GM12878 (cell line): ENCODE data around the gene NOS2. TPM values are rescaled to one million over a fixed set of nuclear protein-coding genes. Genes with fewer than 3 reads are reported as not detected.
"Not testable (repeated sequence)": the region's sequence is repeated elsewhere in the genome, so short reads cannot be mapped to it uniquely, and the experiment has no call there.

Experiments
- ATAC-seq: fragments of 200-7000 bp; cut with Tn5 transposase; 3 replicates; pipeline ENCODE4 v1.9.1; 2020; ENCODE audit warnings: mild to moderate bottlenecking, moderate library complexity
- BruUV-seq: library from RNA; stranded (reverse); fragments of 400-500 nt; replicated peaks from 2 replicates; lab custom pipeline; 2021; lab: Mats Ljungman, UMichigan
- CTCF ChIA-PET: fragments of 300-600 bp; sonication (Branson Sonifier 250); formaldehyde crosslinking; extraction: SDS; loops from one replicate; lab custom pipeline; 2021; ENCODE audit warnings: inconsistent platforms; lab: Yijun Ruan, JAX
- POLR2A ChIA-PET: fragments of 350-600 bp; formaldehyde crosslinking; extraction: SDS; loops from one replicate; lab custom pipeline; 2021; ENCODE audit warnings: inconsistent platforms; lab: Charles Lee
- RAD21 ChIA-PET: fragments of 300-600 bp; sonication (Branson Sonifier 250); formaldehyde crosslinking; loops from one replicate; lab custom pipeline; 2023; ENCODE audit warnings: antibody characterized with exemption; ENCODE audit not compliant: unreplicated experiment; lab: Charles Lee
- SMC1A ChIA-PET: fragments of 300-600 bp; sonication (Branson Sonifier 250); formaldehyde crosslinking; loops from one replicate; lab custom pipeline; 2023; ENCODE audit not compliant: unreplicated experiment, uncharacterized antibody; lab: Charles Lee
- DNase-seq: peaks from one replicate; pipeline ENCODE4 v3.0.0-alpha.2; 2011; ENCODE audit warnings: low read depth, low spot score
- FAIRE-seq: peaks from 3 replicates; lab custom pipeline; 2011; peaks lifted over from hg19 to GRCh38; lab: Jason Lieb, UNC
- H2AFZ ChIP-seq: 2 replicates; pipeline ENCODE4 v1.6.0; 2011; ENCODE audit warnings: low read depth, low read length, control low read depth; ENCODE audit not compliant: control insufficient read depth
- H3K27ac ChIP-seq: 2 replicates; pipeline ENCODE4 v1.5.1; 2011; ENCODE audit warnings: control low read depth; ENCODE audit not compliant: control insufficient read depth, insufficient read depth
- H3K27me3 ChIP-seq, 2 experiments: replicated peaks in 1 of 2; 2 replicates each; pipeline versions ENCODE4 v1.6.0 to v1.6.1; 2011; ENCODE audit warnings: low read length in 1 of 2; ENCODE audit not compliant: control insufficient read depth in 2 of 2, insufficient read depth in 2 of 2
- H3K36me3 ChIP-seq, 2 experiments: 2 replicates each; pipeline ENCODE4 v1.5.1; 2011; ENCODE audit warnings: low read length in 1 of 2; ENCODE audit not compliant: control insufficient read depth in 2 of 2, insufficient read depth in 2 of 2
- H3K4me1 ChIP-seq: 2 replicates; pipeline ENCODE4 v1.6.1; 2011; ENCODE audit warnings: mild to moderate bottlenecking, low read length, moderate library complexity, mixed read lengths; ENCODE audit not compliant: control insufficient read depth, insufficient read depth
- H3K4me2 ChIP-seq: 2 replicates; pipeline ENCODE4 v1.6.0; 2011; ENCODE audit warnings: control low read depth; ENCODE audit not compliant: control insufficient read depth, insufficient read depth
- H3K4me3 ChIP-seq: fragments of 200-600 bp; sonication (generic); 2 replicates; pipeline ENCODE4 v1.5.1; 2016
- H3K79me2 ChIP-seq: 2 replicates; pipeline ENCODE4 v1.6.0; 2011; ENCODE audit warnings: low read length; ENCODE audit not compliant: control insufficient read depth, insufficient read depth
- H3K9ac ChIP-seq: 2 replicates; pipeline ENCODE4 v1.8.0; 2011; ENCODE audit warnings: low read length, control low read depth, mixed read lengths; ENCODE audit not compliant: control insufficient read depth, insufficient read depth
- H3K9me3 ChIP-seq: replicated peaks from 3 replicates; pipeline ENCODE4 v1.5.1; 2011; ENCODE audit warnings: mild to moderate bottlenecking, low read length; ENCODE audit not compliant: control insufficient read depth, insufficient read depth
- H4K20me1 ChIP-seq: 2 replicates; pipeline ENCODE4 v1.6.0; 2011; ENCODE audit not compliant: control insufficient read depth, insufficient read depth
- ATF7 ChIP-seq: fragments of 450-650 bp; IDR thresholded peaks from 2 replicates; pipeline ENCODE4 v1.6.1; 2016; ENCODE audit warnings: low read depth, mild to moderate bottlenecking
- ZNF24 ChIP-seq: fragments of 450-650 bp; IDR thresholded peaks from 2 replicates; pipeline ENCODE4 v1.6.1; 2017; ENCODE audit warnings: antibody characterized with exemption, mild to moderate bottlenecking
- WGBS: methylation state at CpG from one replicate; pipeline ENCODE4 v1.1.6; 2016; ENCODE audit warnings: low lambda C conversion rate; ENCODE audit not compliant: insufficient replicate concordance, insufficient coverage; ENCODE audit errors: missing lambda C conversion rate; 5-methylcytosine and 5-hydroxymethylcytosine counted together
- in situ Hi-C: fragments of 300-500 bp; cut with MboI; formaldehyde crosslinking; loops from 9 replicates; pipeline ENCODE4 v1.14.3; 2018; ENCODE audit warnings: mixed read lengths
- intact Hi-C: fragments of 100-400 bp; cut with micrococcal nuclease; formaldehyde crosslinking; loops from one replicate; pipeline ENCODE4 v1.14.2; 2022; ENCODE audit not compliant: unreplicated experiment
- polyA plus RNA-seq, 11 experiments: library from polyadenylated mRNA; depleted of rRNA in 4 of 11; unstranded in 6 of 11; stranded (reverse) in 5 of 11; fragments of >200 nt; fragmentation: Nextera tagmentation in 4 of 11; fragmentation: Illumina TruSeq in 1 of 11; extraction: Ambion mirVana in 4 of 11; extraction: Trizol in 1 of 11; gene quantifications; 1 replicate in 1 of 11; 2 replicates in 10 of 11; pipeline versions ENCODE4 v1.2.1 to v1.2.3, GENCODE V29; 2011 to 2016; ENCODE audit warnings: inconsistent platforms in 2 of 11, missing spikeins in 2 of 11, low read depth in 1 of 11
- total RNA-seq, 4 experiments: library from RNA; depleted of rRNA in 3 of 4; stranded (reverse); fragments of >200 nt in 3 of 4; fragmentation: Illumina TruSeq in 1 of 4; extraction: Trizol in 1 of 4; gene quantifications; 2 replicates each; pipeline versions ENCODE4 v1.2.1 to v1.2.3, GENCODE V29; 2013 to 2021
- TF ChIP-seq, protein P1 (sequence below): IDR thresholded peaks from 2 replicates; pipeline ENCODE4 v1.6.1; 2012; ENCODE audit warnings: mild to moderate bottlenecking, low read depth, low read length

NOS2 gene
- total and polyA plus RNA-seq, 10 of the 15 experiments (the other 5 are each of a cell fraction or from before 2014, with no cell fraction given): 0.01 to 0.05 (median 0.01) TPM; not detected in 7

- no peak overlapping the region for H3K4me3 ChIP-seq
- ChIA-PET SMC1A (interaction anchor here (1.4 kb wide), 1 partner anchor 118 kb away, joined by 7 read pairs; no protein-coding TSS in a partner anchor), CTCF (interaction anchor here (1.2 to 8.3 kb wide), 3 partner anchors 118 to 489 kb away, joined by 3 to 179 read pairs (median 14); no protein-coding TSS in a partner anchor), RAD21 (interaction anchor here (0.6 to 1.6 kb wide), 2 partner anchors 42 to 118 kb away, joined by 3 to 4 read pairs; no protein-coding TSS in a partner anchor), POLR2A (no interaction called here)
- 39% methylated on average over 10 of the region's 12 CpGs for WGBS
- H4K20me1 ChIP-seq: no peaks in the 10 kb centered on the region
- H3K4me2 ChIP-seq: no peak overlapping the region
- no peak overlapping the region for H3K9ac ChIP-seq
- no peak overlapping the region for H3K27ac ChIP-seq
- no peaks in the 10 kb centered on the region; a peak in 1 of 4 replicates for H3K27me3 ChIP-seq
- no peak for DNase-seq
- H3K9me3 ChIP-seq: no peaks in the 10 kb centered on the region
- intact Hi-C loops (no loop called here), in situ Hi-C loops (loop anchor here (5.0 kb wide), 1 partner anchor 120 kb away; no protein-coding TSS in a partner anchor)
- H3K79me2 ChIP-seq: no peaks in the 10 kb centered on the region
- no peak overlapping the region for H2AFZ ChIP-seq
- no peak for FAIRE-seq
- TF ChIP-seq ATF7: no peak
- TF ChIP-seq ZNF24: 0 out of 2 replicates have a peak, but pooled peaks have one; percentile 39
- TF ChIP-seq, protein P1, sequence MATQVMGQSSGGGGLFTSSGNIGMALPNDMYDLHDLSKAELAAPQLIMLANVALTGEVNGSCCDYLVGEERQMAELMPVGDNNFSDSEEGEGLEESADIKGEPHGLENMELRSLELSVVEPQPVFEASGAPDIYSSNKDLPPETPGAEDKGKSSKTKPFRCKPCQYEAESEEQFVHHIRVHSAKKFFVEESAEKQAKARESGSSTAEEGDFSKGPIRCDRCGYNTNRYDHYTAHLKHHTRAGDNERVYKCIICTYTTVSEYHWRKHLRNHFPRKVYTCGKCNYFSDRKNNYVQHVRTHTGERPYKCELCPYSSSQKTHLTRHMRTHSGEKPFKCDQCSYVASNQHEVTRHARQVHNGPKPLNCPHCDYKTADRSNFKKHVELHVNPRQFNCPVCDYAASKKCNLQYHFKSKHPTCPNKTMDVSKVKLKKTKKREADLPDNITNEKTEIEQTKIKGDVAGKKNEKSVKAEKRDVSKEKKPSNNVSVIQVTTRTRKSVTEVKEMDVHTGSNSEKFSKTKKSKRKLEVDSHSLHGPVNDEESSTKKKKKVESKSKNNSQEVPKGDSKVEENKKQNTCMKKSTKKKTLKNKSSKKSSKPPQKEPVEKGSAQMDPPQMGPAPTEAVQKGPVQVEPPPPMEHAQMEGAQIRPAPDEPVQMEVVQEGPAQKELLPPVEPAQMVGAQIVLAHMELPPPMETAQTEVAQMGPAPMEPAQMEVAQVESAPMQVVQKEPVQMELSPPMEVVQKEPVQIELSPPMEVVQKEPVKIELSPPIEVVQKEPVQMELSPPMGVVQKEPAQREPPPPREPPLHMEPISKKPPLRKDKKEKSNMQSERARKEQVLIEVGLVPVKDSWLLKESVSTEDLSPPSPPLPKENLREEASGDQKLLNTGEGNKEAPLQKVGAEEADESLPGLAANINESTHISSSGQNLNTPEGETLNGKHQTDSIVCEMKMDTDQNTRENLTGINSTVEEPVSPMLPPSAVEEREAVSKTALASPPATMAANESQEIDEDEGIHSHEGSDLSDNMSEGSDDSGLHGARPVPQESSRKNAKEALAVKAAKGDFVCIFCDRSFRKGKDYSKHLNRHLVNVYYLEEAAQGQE: peak; percentile 89
- BruUV-seq: no TSS peak
- no peaks in the 10 kb centered on the region for H3K36me3 ChIP-seq
- no peak for ATAC-seq
- H3K4me1 ChIP-seq: no peaks in the 10 kb centered on the region
These were observed 37.6 kb downstream of the NOS2 start for GRCh38 chr17:27762527-27763305.

DNA sequence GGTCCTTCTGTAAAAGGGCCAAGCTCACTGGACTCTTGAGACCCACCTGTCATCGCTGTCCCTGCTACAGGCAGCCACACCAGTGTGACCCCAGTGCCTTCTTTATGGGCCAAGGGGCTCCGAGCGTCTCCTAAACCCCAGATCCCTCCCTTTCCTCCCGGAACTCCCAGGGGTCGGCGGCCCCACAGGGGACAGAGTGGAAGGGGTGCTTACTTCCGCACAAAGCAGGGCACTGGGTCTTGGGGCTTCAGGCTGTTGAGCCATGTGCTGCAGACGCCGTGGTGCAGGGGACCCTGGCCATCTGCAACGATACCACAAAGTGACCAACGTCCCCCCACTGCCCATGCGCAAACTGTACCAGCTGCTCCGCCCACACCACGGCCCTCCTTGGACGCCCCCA, 39.4 kb downstream of the NOS2 start:
- H3K9me3 ChIP-seq, H3K4me2 ChIP-seq, FAIRE-seq, H3K27me3 ChIP-seq, POLR2A ChIA-PET, H3K4me1 ChIP-seq, DNase-seq, H2AFZ ChIP-seq, H3K36me3 ChIP-seq, H3K79me2 ChIP-seq, ATAC-seq, H3K27ac ChIP-seq, H4K20me1 ChIP-seq, H3K9ac ChIP-seq, BruUV-seq, H3K4me3 ChIP-seq: not testable (repeated sequence)
- CTCF ChIA-PET: interaction anchor here (1.1 to 8.3 kb wide), 7 partner anchors 13 to 491 kb away, joined by 3 to 179 read pairs (median 14); no protein-coding TSS in a partner anchor
- in situ Hi-C loops: loop anchor here (5.0 kb wide), 1 partner anchor 121 kb away; no protein-coding TSS in a partner anchor
- RAD21 ChIA-PET: interaction anchor here (1.7 to 4.4 kb wide), 4 partner anchors 44 to 491 kb away, joined by 6 to 64 read pairs (median 16); no protein-coding TSS in a partner anchor
- 21% methylated on average over 10 of the region's 15 CpGs for WGBS
- SMC1A ChIA-PET: interaction anchor here (0.9 to 2.1 kb wide), 3 partner anchors 42 to 119 kb away, joined by 3 to 39 read pairs (median 21); no protein-coding TSS in a partner anchor
- intact Hi-C loops: loop anchor here (1.0 kb wide), 2 partner anchors 119 to 490 kb away; no protein-coding TSS in a partner anchor
